GM23248 (cell line): Measurements from ENCODE around the gene IL26. TPM values are rescaled to one million over a fixed set of nuclear protein-coding genes. Genes with fewer than 3 reads are reported as not detected.
"Not testable (repeated sequence)": the region's sequence is repeated elsewhere in the genome, so short reads cannot be mapped to it uniquely, and the experiment has no call there.

Source experiments
- DNase-seq: peaks from one replicate; pipeline ENCODE4 v3.0.0-alpha.2; 2015
- H2AFZ ChIP-seq: fragments of 200-600 bp; sonication (generic); 2 replicates; pipeline ENCODE4 v1.6.1; 2016; ENCODE audit warnings: antibody characterized with exemption
- H3F3A ChIP-seq: fragments of 200-600 bp; sonication (generic); 2 replicates; pipeline ENCODE4 v1.6.1; 2016; ENCODE audit warnings: mild to moderate bottlenecking, antibody characterized with exemption, mixed run types; ENCODE audit not compliant: insufficient read depth
- H3K27ac ChIP-seq: fragments of 200-600 bp; sonication (generic); 2 replicates; pipeline ENCODE4 v1.5.1; 2016; ENCODE audit warnings: mild to moderate bottlenecking
- H3K27me3 ChIP-seq: fragments of 200-600 bp; sonication (generic); replicated peaks from 2 replicates; pipeline ENCODE4 v1.6.1; 2016; ENCODE audit warnings: mild to moderate bottlenecking; ENCODE audit not compliant: insufficient read depth
- H3K36me3 ChIP-seq: fragments of 200-600 bp; sonication (generic); 2 replicates; pipeline ENCODE4 v1.6.1; 2016; ENCODE audit warnings: low read depth, mild to moderate bottlenecking
- H3K4me1 ChIP-seq: fragments of 200-600 bp; sonication (generic); 2 replicates; pipeline ENCODE4 v1.6.1; 2016; ENCODE audit warnings: mild to moderate bottlenecking; ENCODE audit not compliant: insufficient read depth
- H3K4me2 ChIP-seq: fragments of 200-600 bp; sonication (generic); one replicate; pipeline ENCODE4 v1.6.1; 2016; ENCODE audit warnings: mild to moderate bottlenecking; ENCODE audit not compliant: unreplicated experiment
- H3K4me3 ChIP-seq: fragments of 200-600 bp; sonication (generic); 2 replicates; pipeline ENCODE4 v1.5.1; 2016; ENCODE audit warnings: mild to moderate bottlenecking
- H3K79me2 ChIP-seq: fragments of 200-600 bp; sonication (generic); 2 replicates; pipeline ENCODE4 v1.6.1; 2016; ENCODE audit warnings: mild to moderate bottlenecking; ENCODE audit not compliant: insufficient read depth
- H3K9ac ChIP-seq: fragments of 200-600 bp; sonication (generic); 2 replicates; pipeline ENCODE4 v1.6.1; 2016; ENCODE audit warnings: mild to moderate bottlenecking
- H3K9me2 ChIP-seq: fragments of 200-600 bp; sonication (generic); 2 replicates; pipeline ENCODE4 v1.6.1; 2016; ENCODE audit warnings: mixed run types, mild to moderate bottlenecking, moderate library complexity; ENCODE audit not compliant: insufficient read depth
- H3K9me3 ChIP-seq: fragments of 200-600 bp; sonication (generic); one replicate; pipeline ENCODE4 v1.6.1; 2017; ENCODE audit warnings: low read depth
- H4K20me1 ChIP-seq: fragments of 200-600 bp; sonication (generic); 2 replicates; pipeline ENCODE4 v1.6.0; 2016; ENCODE audit not compliant: insufficient read depth
- EZH2 ChIP-seq: fragments of 200-600 bp; sonication (generic); IDR thresholded peaks from 2 replicates; pipeline ENCODE4 v1.6.1; 2018; ENCODE audit warnings: antibody characterized with exemption, mild to moderate bottlenecking; ENCODE audit not compliant: insufficient read depth, poor library complexity, severe bottlenecking
- EZH2phosphoT487 ChIP-seq: fragments of 200-600 bp; sonication (generic); IDR thresholded peaks from 2 replicates; pipeline ENCODE4 v1.6.1; 2018; ENCODE audit warnings: antibody characterized with exemption, moderate library complexity, mild to moderate bottlenecking, low read depth; ENCODE audit not compliant: insufficient read depth
- WGBS, 2 experiments: methylation state at CpG; one replicate each; pipeline ENCODE4 v1.1.6; 2015 to 2017; ENCODE audit warnings: low lambda C conversion rate in 2 of 2, low coverage in 1 of 2; ENCODE audit errors: missing lambda C conversion rate in 2 of 2; 5-methylcytosine and 5-hydroxymethylcytosine counted together
- in situ Hi-C: fragments of 300-500 bp; cut with MboI; formaldehyde crosslinking; loops from 2 replicates; pipeline ENCODE4 v1.15.0; 2020
- polyA plus RNA-seq: library from polyadenylated mRNA; unstranded; fragments of >200 nt; fragmentation: Nextera tagmentation; extraction: Ambion mirVana; gene quantifications from 2 replicates; pipeline ENCODE4 v1.2.1, GENCODE V29; 2016
- total RNA-seq: library from RNA; depleted of rRNA; stranded (reverse); fragments of >200 nt; shearing (Covaris generic); gene quantifications from 2 replicates; pipeline ENCODE4 v1.2.3, GENCODE V29; 2014

The IL26 gene
- total and polyA plus RNA-seq, 2 experiments from 2014 or later, result not detected

DNA sequence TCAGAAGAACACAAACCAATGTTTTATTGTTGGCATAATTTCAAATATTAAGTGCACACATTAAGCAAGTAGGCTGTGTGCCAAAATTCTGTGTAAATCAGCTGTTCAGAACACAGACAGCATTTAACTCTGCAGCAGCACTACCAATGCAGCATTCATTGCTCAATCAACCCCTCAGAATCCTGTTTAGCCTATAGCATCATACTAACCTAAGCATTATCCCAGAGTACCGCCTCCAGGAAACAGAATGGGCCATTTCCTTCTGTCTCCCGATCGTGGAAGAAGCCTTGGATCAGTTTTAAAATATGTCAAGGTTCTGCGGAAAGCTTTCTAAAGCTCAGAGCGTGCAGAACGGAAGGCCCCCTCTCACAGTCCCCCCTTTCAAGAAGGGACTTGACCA is 3.3 kb downstream of the IL26 start:
- Histone ChIP-seq H3F3A (0 out of 2 replicates have a peak, but pooled peaks cover 13% of the 10 kb centered on the region), H3K4me3 (no peak overlapping the region), H4K20me1 (no peaks in the 10 kb centered on the region), H3K4me1 (peaks cover 18% of the 10 kb centered on the region), H3K36me3 (no peaks in the 10 kb centered on the region), H3K9ac (no peak overlapping the region), H3K9me3 (no peaks in the 10 kb centered on the region), H3K9me2 (no peaks in the 10 kb centered on the region), H2AFZ (no peak overlapping the region; the same call in 1 of the 2 replicates), H3K27ac (no peak overlapping the region), H3K79me2 (no peaks in the 10 kb centered on the region), H3K4me2 (no peak overlapping the region), H3K27me3 (peaks cover 6% of the 10 kb centered on the region)
- 44 to 46% methylated on average over 6 of the region's 6 CpGs for WGBS, 2 experiments
- no peak for TF ChIP-seq EZH2
- TF ChIP-seq EZH2phosphoT487, result no peak
- in situ Hi-C loops, result no loop called here
- DNase-seq, result peak; percentile 18

DNA sequence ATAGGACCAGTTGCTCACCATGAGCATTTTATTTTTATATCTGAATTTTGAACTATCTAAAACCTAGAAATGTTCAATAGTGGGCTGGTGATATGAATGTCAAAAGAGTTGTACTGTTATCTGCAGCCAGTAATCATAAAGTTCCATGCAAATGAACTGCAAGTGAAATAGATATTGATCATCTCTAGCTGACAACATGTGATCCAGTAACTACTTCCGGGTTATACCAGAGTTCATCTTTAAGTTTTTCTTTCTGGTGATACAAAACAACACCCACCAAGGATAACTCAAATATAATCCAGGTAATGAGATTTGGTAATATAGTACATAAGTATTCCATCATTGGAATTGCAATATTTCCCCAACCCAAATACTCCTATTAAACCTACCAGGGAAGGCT is 4.1 kb downstream of the IL26 start:
- in situ Hi-C loops, result no loop called here
- peaks cover 15% of the 10 kb centered on the region for H3K27me3 ChIP-seq
- H3K4me1 ChIP-seq, result peaks cover 18% of the 10 kb centered on the region
- TF ChIP-seq EZH2phosphoT487 (no peak), EZH2 (no peak)
- H4K20me1 ChIP-seq, result no peaks in the 10 kb centered on the region
- no peak overlapping the region for H3K9ac ChIP-seq
- H2AFZ ChIP-seq, result no peak overlapping the region
- H3K4me2 ChIP-seq, result no peak overlapping the region
- no peaks in the 10 kb centered on the region for H3K9me3 ChIP-seq
- H3K36me3 ChIP-seq, result no peaks in the 10 kb centered on the region
- H3F3A ChIP-seq, result 0 out of 2 replicates have a peak, but pooled peaks cover 13% of the 10 kb centered on the region
- DNase-seq, result no peak
- H3K27ac ChIP-seq, result no peak overlapping the region
- no peaks in the 10 kb centered on the region for H3K79me2 ChIP-seq
- no peak overlapping the region for H3K4me3 ChIP-seq
- 88 to 92% methylated on average over 1 of the region's 1 CpG for WGBS, 2 experiments
- no peaks in the 10 kb centered on the region for H3K9me2 ChIP-seq

DNA sequence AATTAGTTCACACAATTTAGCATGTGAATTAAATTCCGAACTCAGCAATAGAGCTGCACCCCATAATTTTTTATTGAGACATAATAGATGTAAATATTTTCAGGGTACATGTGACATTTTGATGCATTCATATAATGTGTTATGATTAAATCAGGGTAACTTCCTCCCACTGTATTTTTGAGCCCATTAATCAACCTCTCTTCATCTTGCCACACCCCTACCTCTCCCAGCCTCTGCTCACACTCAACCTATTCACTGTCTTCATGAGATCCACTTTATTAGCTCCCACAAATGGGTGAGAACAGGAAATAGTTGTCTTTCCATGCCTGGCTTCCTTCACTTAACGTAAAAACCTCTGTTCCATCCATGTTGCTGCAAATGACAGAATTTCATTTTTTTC is 14.7 kb downstream of the IL26 start:
- Histone ChIP-seq H3K79me2 (no peaks in the 10 kb centered on the region), H3K9me2 (no peaks in the 10 kb centered on the region), H3F3A (no peaks in the 10 kb centered on the region), H3K9me3 (no peaks in the 10 kb centered on the region), H3K4me3 (no peak overlapping the region), H3K27me3 (peaks cover 43% of the 10 kb centered on the region), H3K4me1 (no peaks in the 10 kb centered on the region), H3K9ac (no peak overlapping the region), H3K4me2 (no peak overlapping the region), H3K27ac (no peak overlapping the region), H3K36me3 (no peaks in the 10 kb centered on the region), H2AFZ (no peak overlapping the region), H4K20me1 (no peaks in the 10 kb centered on the region)
- WGBS, 2 experiments, result 44 to 47% methylated on average over 2 of the region's 2 CpGs
- no peak for DNase-seq
- in situ Hi-C loops, result no loop called here
- TF ChIP-seq EZH2phosphoT487 (no peak), EZH2 (no peak)

DNA sequence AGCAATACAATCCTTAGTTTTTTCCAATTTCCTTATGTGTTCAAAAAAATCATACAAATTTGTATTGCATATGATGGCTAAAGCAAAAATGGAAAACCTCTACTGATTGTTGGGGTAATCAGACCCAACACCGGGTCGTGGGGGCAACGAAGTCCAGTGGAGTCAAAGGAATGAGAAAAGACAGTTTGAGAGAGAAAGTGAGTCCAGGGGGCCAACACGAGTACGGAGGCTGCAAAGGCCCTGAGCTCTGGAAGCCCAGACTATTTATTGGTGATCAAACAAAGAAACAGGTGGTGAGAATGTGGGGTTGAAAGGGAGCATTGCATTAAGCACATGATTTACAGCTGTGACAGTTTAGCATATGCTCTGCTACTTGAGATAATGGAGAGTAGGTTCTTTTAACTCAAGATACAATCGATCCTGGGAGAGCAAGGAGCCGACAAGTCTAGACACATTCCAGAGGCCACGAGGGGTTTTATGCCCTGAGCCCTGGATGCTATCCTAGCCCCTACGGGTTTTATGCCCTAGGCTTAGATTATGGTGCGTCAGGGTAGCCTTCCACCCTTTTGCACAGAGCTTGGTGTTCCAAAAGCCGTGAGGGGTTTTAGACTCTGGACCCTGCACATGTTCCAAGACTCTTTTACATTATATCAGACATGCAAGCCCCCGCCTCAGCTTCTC is 16.4 kb downstream of the IL26 start:
- H3K79me2 ChIP-seq, H4K20me1 ChIP-seq, H3K27ac ChIP-seq, H3K4me1 ChIP-seq, H2AFZ ChIP-seq, H3F3A ChIP-seq, H3K4me3 ChIP-seq, DNase-seq, H3K9me2 ChIP-seq, H3K4me2 ChIP-seq, in situ Hi-C loops, H3K36me3 ChIP-seq, H3K9ac ChIP-seq, H3K9me3 ChIP-seq: not testable (repeated sequence)
- WGBS, 2 experiments, result 28 to 29% methylated on average over 12 of the region's 12 CpGs
- peaks cover 51% of the 10 kb centered on the region for H3K27me3 ChIP-seq

DNA sequence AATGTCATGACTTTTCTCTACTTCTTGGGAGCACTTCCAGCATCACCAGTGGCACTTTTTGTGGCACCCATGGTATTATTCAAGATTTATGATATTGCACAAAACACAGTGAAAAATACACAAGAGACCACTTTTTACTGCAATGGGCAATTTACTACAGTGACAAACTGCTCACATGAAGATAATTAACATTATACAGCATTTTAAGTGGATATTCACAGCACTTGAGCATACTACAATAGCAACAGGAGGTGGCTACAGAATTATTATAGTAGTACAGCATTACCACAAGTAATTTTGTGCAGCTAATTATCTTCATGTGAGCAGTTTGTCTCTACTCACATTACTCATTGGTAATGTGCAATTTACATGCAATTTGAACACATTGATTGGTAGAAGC is 18.3 kb downstream of the IL26 start:
- DNase-seq, result no peak
- Histone ChIP-seq H3K4me1 (no peaks in the 10 kb centered on the region), H3K9me2 (no peaks in the 10 kb centered on the region), H3K9me3 (no peaks in the 10 kb centered on the region), H3K36me3 (no peaks in the 10 kb centered on the region), H3K9ac (no peak overlapping the region), H3K4me2 (no peak overlapping the region), H3K27ac (no peak overlapping the region), H3F3A (no peaks in the 10 kb centered on the region), H3K27me3 (peaks cover 39% of the 10 kb centered on the region), H3K4me3 (no peak overlapping the region), H4K20me1 (no peaks in the 10 kb centered on the region), H3K79me2 (no peaks in the 10 kb centered on the region), H2AFZ (no peak overlapping the region)
- TF ChIP-seq EZH2phosphoT487 (no peak), EZH2 (no peak)
- in situ Hi-C loops, result no loop called here
